GM12891 (cell line): Measurements from ENCODE around the gene OTP.

Source experiments
- PAX5 ChIP-seq: IDR thresholded peaks from 2 replicates; pipeline ENCODE4 v1.6.1; 2011; ENCODE audit warnings: low read length, moderate library complexity, mild to moderate bottlenecking; ENCODE audit not compliant: insufficient read depth, severe bottlenecking
- POLR2A ChIP-seq: IDR thresholded peaks from 2 replicates; pipeline ENCODE4 v1.6.1; 2011; ENCODE audit warnings: low read depth, low read length, control low read depth
- POLR2AphosphoS5 ChIP-seq: IDR thresholded peaks from 2 replicates; pipeline ENCODE4 v1.6.1; 2011; ENCODE audit warnings: low read depth, low read length, control low read depth
- TAF1 ChIP-seq: IDR thresholded peaks from 2 replicates; pipeline ENCODE4 v1.6.1; 2011; ENCODE audit warnings: low read depth, low read length, control low read depth

GRCh38 chr5:77662635-77663034 lies 24.1 kb upstream of the OTP start:
- TF ChIP-seq POLR2AphosphoS5 (no peak), POLR2A (no peak), PAX5 (no peak), TAF1 (no peak)
